ENCODE results near the gene LPAR3. TPM values are rescaled to one million over a fixed set of nuclear protein-coding genes. Genes with fewer than 3 reads are reported as not detected.

LPAR3 gene
- total RNA-seq, 4 donors from 2014 or later = 1.5 TPM; not detected in 3

- Histone ChIP-seq H3K27ac (no peak overlapping the region), H3K4me3 (no peak overlapping the region), H3K36me3 (no peaks in the 10 kb centered on the region), H3K9me3 (no peaks in the 10 kb centered on the region), H3K27me3 (no peaks in the 10 kb centered on the region), H3K4me1 (no peaks in the 10 kb centered on the region)
- TF ChIP-seq POLR2A (IDR thresholded peaks at IDR 0.05) = no peak
- no peak for DNase-seq (ENCODE audit: low spot score in 2 of 2)
- WGBS, 2 donors = 73 to 76% methylated on average over 7 of the region's 7 CpGs
These were observed 57.8 kb downstream of the LPAR3 start for GRCh38 chr1:84835169-84835568.

- Histone ChIP-seq H3K36me3 (no peaks in the 10 kb centered on the region), H3K9me3 (no peaks in the 10 kb centered on the region), H3K27me3 (no peaks in the 10 kb centered on the region), H3K4me3 (no peak overlapping the region), H3K27ac (no peak overlapping the region), H3K4me1 (no peaks in the 10 kb centered on the region)
- DNase-seq (ENCODE audit: low spot score in 2 of 2) = no peak
- no peak for TF ChIP-seq CTCF (IDR thresholded peaks at IDR 0.05)
- TF ChIP-seq POLR2A (IDR thresholded peaks at IDR 0.05) = no peak
- TF ChIP-seq EP300 (IDR thresholded peaks at IDR 0.05) = no peak
- WGBS, 2 donors = 72 to 77% methylated on average over 1 of the region's 1 CpG
These were observed 58.5 kb downstream of the LPAR3 start for GRCh38 chr1:84834419-84835064.

GRCh38 chr1:84833194-84833593 is 59.8 kb downstream of the LPAR3 start:
- 50 to 60% methylated on average over 4 of the region's 4 CpGs for WGBS, 2 donors
- DNase-seq (ENCODE audit: low spot score in 2 of 2) = no peak
- Histone ChIP-seq H3K4me3 (no peak overlapping the region), H3K4me1 (no peaks in the 10 kb centered on the region), H3K36me3 (no peaks in the 10 kb centered on the region), H3K9me3 (no peaks in the 10 kb centered on the region), H3K27me3 (no peaks in the 10 kb centered on the region), H3K27ac (no peak overlapping the region)
- TF ChIP-seq CTCF (IDR thresholded peaks at IDR 0.05) (no peak), POLR2A (IDR thresholded peaks at IDR 0.05) (no peak), EP300 (IDR thresholded peaks at IDR 0.05) (no peak)

GRCh38 chr1:84830136-84830535 is 62.9 kb downstream of the LPAR3 start:
- WGBS, 2 donors = 86 to 88% methylated on average over 5 of the region's 5 CpGs
- H3K4me1 ChIP-seq = no peaks in the 10 kb centered on the region
- no peak overlapping the region for H3K27ac ChIP-seq
- no peak for TF ChIP-seq EP300 (IDR thresholded peaks at IDR 0.05)
- no peak for TF ChIP-seq CTCF (IDR thresholded peaks at IDR 0.05)
- no peak for TF ChIP-seq POLR2A (IDR thresholded peaks at IDR 0.05)
- DNase-seq (ENCODE audit: low spot score in 2 of 2) = no peak
- H3K36me3 ChIP-seq = no peaks in the 10 kb centered on the region
- no peaks in the 10 kb centered on the region for H3K9me3 ChIP-seq
- no peak overlapping the region for H3K4me3 ChIP-seq
- H3K27me3 ChIP-seq = no peaks in the 10 kb centered on the region

GRCh38 chr1:84827976-84828375 is 65.0 kb downstream of the LPAR3 start:
- H3K27ac ChIP-seq = no peak overlapping the region
- no peak for DNase-seq (ENCODE audit: low spot score in 2 of 2)
- no peak overlapping the region for H3K4me3 ChIP-seq
- H3K4me1 ChIP-seq = no peaks in the 10 kb centered on the region
- no peaks in the 10 kb centered on the region for H3K27me3 ChIP-seq
- no peaks in the 10 kb centered on the region for H3K36me3 ChIP-seq
- H3K9me3 ChIP-seq = no peaks in the 10 kb centered on the region
- 51 to 55% methylated on average over 3 of the region's 3 CpGs for WGBS, 2 donors
- TF ChIP-seq CTCF (IDR thresholded peaks at IDR 0.05) = no peak
- no peak for TF ChIP-seq EP300 (IDR thresholded peaks at IDR 0.05)
- TF ChIP-seq POLR2A (IDR thresholded peaks at IDR 0.05) = no peak

GRCh38 chr1:84827555-84827954 is 65.5 kb downstream of the LPAR3 start:
- H3K27me3 ChIP-seq = no peaks in the 10 kb centered on the region
- TF ChIP-seq CTCF (IDR thresholded peaks at IDR 0.05) = no peak
- H3K9me3 ChIP-seq = no peaks in the 10 kb centered on the region
- no peak overlapping the region for H3K27ac ChIP-seq
- no peak overlapping the region for H3K4me3 ChIP-seq
- WGBS, 2 donors = 56 to 61% methylated on average over 3 of the region's 3 CpGs
- DNase-seq (ENCODE audit: low spot score in 2 of 2) = no peak
- no peaks in the 10 kb centered on the region for H3K4me1 ChIP-seq
- no peaks in the 10 kb centered on the region for H3K36me3 ChIP-seq

All from tibial nerve (tissue), 4 donors.